ENCODE results near the gene RGS8.

The RGS8 gene

DNA sequence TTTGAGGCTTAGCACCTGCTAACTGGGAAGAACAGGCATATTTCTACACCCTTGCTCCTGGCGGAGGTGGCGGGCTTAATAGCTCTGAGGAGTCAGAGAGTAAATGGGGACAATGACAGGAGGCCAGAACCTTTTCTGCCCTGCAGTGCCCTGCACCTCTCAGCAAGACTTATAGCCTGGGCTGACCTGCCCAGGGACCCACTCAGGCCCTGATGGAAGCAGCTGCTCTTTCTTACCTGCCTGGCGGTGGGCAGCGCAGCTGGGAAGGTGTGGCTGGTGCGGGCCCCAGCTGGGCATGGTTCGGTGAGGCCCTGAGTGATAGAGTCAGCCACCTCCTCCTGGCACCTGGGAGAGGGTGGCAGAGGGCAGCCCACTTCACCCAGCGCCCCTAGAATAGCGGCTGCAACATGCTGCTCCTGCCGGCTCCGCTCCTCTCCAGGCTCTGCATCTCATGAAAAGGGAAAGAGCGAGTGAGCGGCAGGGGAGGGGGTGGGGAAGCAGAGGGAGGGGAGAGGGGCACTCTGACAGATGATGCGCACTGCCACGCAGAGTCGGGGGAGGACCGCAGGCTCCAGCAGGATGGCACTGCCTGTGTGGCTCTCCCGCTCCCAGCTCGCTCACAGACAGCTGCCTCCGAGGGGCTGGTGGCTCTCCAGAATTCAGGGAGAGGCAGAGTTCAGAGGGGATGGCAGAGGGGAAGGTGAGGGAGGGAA, at the start of gene RGS8:
RGS8 (minus strand) TSS at position 472 of the 713 bp plus-strand sequence. CDS start 14,938 bp downstream, outside the sequence.
- TF ChIP-seq FOXA1 (IDR thresholded peaks at IDR 0.05) (no peak), NFRKB (IDR thresholded peaks at IDR 0.05) (no peak), ZNF384 (IDR thresholded peaks at IDR 0.05) (no peak), ARNT (IDR thresholded peaks at IDR 0.05) (no peak), CTBP1 (IDR thresholded peaks at IDR 0.05; ENCODE audit: borderline replicate concordance) (no peak), PKNOX1 (IDR thresholded peaks at IDR 0.05) (no peak), FOXM1 (IDR thresholded peaks at IDR 0.05; ENCODE audit: borderline replicate concordance) (no peak), BHLHE40 (IDR thresholded peaks at IDR 0.05; ENCODE audit: borderline replicate concordance) (no peak), HDGF (IDR thresholded peaks at IDR 0.05; ENCODE audit: borderline replicate concordance) (no peak), ELF4 (IDR thresholded peaks at IDR 0.05) (no peak), LEF1 (IDR thresholded peaks at IDR 0.05; ENCODE audit: borderline replicate concordance) (no peak), TARDBP (IDR thresholded peaks at IDR 0.05) (no peak), SUZ12 (IDR thresholded peaks at IDR 0.05) (no peak), L3MBTL2 (conservative IDR thresholded peaks at IDR 0.05) (no peak), FOXK2 (IDR thresholded peaks at IDR 0.05) (no peak), SP1 (IDR thresholded peaks at IDR 0.05) (no peak)
- CTCF ChIA-PET = no interaction called here
- DNase-seq (ENCODE audit: extremely low spot score) = no peak
- POLR2A ChIA-PET = no interaction called here

DNA sequence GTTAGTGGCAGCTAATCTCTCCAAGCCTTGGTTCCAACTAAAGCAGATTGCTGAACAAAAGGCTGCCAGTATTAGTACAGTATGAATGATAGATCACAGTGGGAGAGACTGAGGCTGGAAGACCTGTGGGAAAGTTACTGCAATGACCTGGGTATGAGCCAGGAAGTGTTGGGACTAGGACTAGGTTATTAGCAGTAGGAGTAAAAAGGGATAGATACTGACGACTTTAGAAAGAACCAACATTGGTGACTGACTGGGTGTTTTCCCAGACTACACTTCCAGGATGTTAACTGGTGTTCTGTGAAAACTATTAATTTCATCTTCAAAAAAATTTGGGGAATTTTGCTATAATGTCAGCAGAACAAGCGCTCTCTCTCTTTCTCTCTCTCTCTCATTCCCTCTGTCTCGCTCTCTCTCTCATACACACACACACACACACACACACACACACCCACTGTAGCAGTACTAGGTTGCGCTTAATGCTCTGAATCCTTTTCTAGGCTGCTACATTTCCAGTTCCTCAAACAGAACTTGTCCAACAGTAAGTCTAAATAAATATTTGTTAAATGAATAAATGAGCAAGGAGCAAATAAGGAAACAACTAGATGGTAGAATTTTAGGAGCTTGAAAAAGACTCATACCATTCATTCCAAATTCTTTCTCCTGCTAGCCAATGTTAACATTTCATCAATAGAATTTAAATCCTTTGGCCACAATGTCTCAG, 47.6 kb upstream of the RGS8 start:
- ChIA-PET POLR2A (no interaction called here), CTCF (no interaction called here)
- no peak for TF ChIP-seq ELF4 (IDR thresholded peaks at IDR 0.05)
- TF ChIP-seq L3MBTL2 (conservative IDR thresholded peaks at IDR 0.05) = no peak
- no peak for TF ChIP-seq LEF1 (IDR thresholded peaks at IDR 0.05; ENCODE audit: borderline replicate concordance)
- TF ChIP-seq NFRKB (IDR thresholded peaks at IDR 0.05) = no peak
- no peak for TF ChIP-seq SUZ12 (IDR thresholded peaks at IDR 0.05)
- no peak for TF ChIP-seq TARDBP (IDR thresholded peaks at IDR 0.05)
- no peak for TF ChIP-seq BHLHE40 (IDR thresholded peaks at IDR 0.05; ENCODE audit: borderline replicate concordance)
- no peak for TF ChIP-seq PKNOX1 (IDR thresholded peaks at IDR 0.05)
- TF ChIP-seq FOXM1 (IDR thresholded peaks at IDR 0.05; ENCODE audit: borderline replicate concordance) = no peak
- TF ChIP-seq ARNT (IDR thresholded peaks at IDR 0.05) = no peak
- TF ChIP-seq SP1 (IDR thresholded peaks at IDR 0.05) = no peak
- no peak for TF ChIP-seq CTBP1 (IDR thresholded peaks at IDR 0.05; ENCODE audit: borderline replicate concordance)
- TF ChIP-seq ZNF384 (IDR thresholded peaks at IDR 0.05) = no peak
- no peak for TF ChIP-seq FOXK2 (IDR thresholded peaks at IDR 0.05)
- TF ChIP-seq HDGF (IDR thresholded peaks at IDR 0.05; ENCODE audit: borderline replicate concordance) = no peak
- no peak for TF ChIP-seq FOXA1 (IDR thresholded peaks at IDR 0.05)

GRCh38 chr1:182726912-182727311, 42.5 kb upstream of the RGS8 start:
- DNase-seq (ENCODE audit: extremely low spot score) = no peak
- ChIA-PET CTCF (no interaction called here), POLR2A (no interaction called here)
- no peak for TF ChIP-seq FOXA1 (IDR thresholded peaks at IDR 0.05)
- no peak for TF ChIP-seq PKNOX1 (IDR thresholded peaks at IDR 0.05)
- no peak for TF ChIP-seq SUZ12 (IDR thresholded peaks at IDR 0.05)
- no peak for TF ChIP-seq SP1 (IDR thresholded peaks at IDR 0.05)

More for the DNA sequence above, 47.6 kb upstream of the RGS8 start:
- no peak for DNase-seq (ENCODE audit: extremely low spot score)

- POLR2A ChIA-PET = no interaction called here
- no peak for DNase-seq (ENCODE audit: extremely low spot score)
- TF ChIP-seq L3MBTL2 (conservative IDR thresholded peaks at IDR 0.05) (no peak), BHLHE40 (IDR thresholded peaks at IDR 0.05; ENCODE audit: borderline replicate concordance) (no peak), ARNT (IDR thresholded peaks at IDR 0.05) (no peak), FOXM1 (IDR thresholded peaks at IDR 0.05; ENCODE audit: borderline replicate concordance) (no peak), FOXK2 (IDR thresholded peaks at IDR 0.05) (no peak), FOXA1 (IDR thresholded peaks at IDR 0.05) (no peak), SP1 (IDR thresholded peaks at IDR 0.05) (no peak), NFRKB (IDR thresholded peaks at IDR 0.05) (no peak), SUZ12 (IDR thresholded peaks at IDR 0.05) (no peak), ZNF384 (IDR thresholded peaks at IDR 0.05) (no peak), TARDBP (IDR thresholded peaks at IDR 0.05) (no peak), ELF4 (IDR thresholded peaks at IDR 0.05) (no peak), PKNOX1 (IDR thresholded peaks at IDR 0.05) (no peak)
- CTCF ChIA-PET = no interaction called here
Measured at GRCh38 chr1:182725259-182726255, 41.2 kb upstream of the RGS8 start.

Measured in HEK293T (cell line).